Astrocyte of the spinal cord (primary cell): ENCODE data around the gene ALDH8A1.

Experiments
- DNase-seq: peaks from one replicate; pipeline ENCODE4 v3.0.0; 2011; ENCODE audit warnings: low read depth, low spot score
- H3K4me3 ChIP-seq: 2 replicates; pipeline ENCODE4 v1.5.1; 2011; ENCODE audit warnings: low read depth, mild to moderate bottlenecking, low read length, moderate library complexity
- CTCF ChIP-seq: IDR thresholded peaks from 2 replicates; pipeline ENCODE4 v1.5.1; 2012; ENCODE audit warnings: low read depth, mild to moderate bottlenecking, low read length, inconsistent platforms
- in situ Hi-C: cut with HindIII; loops from 2 replicates; pipeline ENCODE4 v1.10.0; 2017; ENCODE audit warnings: low sequenced_read_pairs

The ALDH8A1 gene

GRCh38 chr6:134949927-134950326 lies at the start of gene ALDH8A1:
Gene ALDH8A1, minus strand, starts transcription at chr6:134950101. Its CDS starts 48 bp downstream, at chr6:134950053.
- no peak for DNase-seq
- in situ Hi-C loops, result no loop called here
- no peak within 1 kb of the TSS for H3K4me3 ChIP-seq
- no peak for TF ChIP-seq CTCF

- no peak for DNase-seq
- in situ Hi-C loops, result no loop called here
- no peak for TF ChIP-seq CTCF
Measured at GRCh38 chr6:134999107-134999506, 49.2 kb upstream of the ALDH8A1 start.

GRCh38 chr6:134997133-134997995 lies 47.5 kb upstream of the ALDH8A1 start:
- no peak overlapping the region for H3K4me3 ChIP-seq
- in situ Hi-C loops, result no loop called here
- no peak for DNase-seq
- TF ChIP-seq CTCF, result no peak

More at GRCh38 chr6:134999107-134999506, 49.2 kb upstream of the ALDH8A1 start:
- H3K4me3 ChIP-seq, result no peak overlapping the region

GRCh38 chr6:134995536-134995935 lies 45.6 kb upstream of the ALDH8A1 start:
- in situ Hi-C loops, result no loop called here
- DNase-seq, result no peak
- no peak overlapping the region for H3K4me3 ChIP-seq
- TF ChIP-seq CTCF, result no peak

- DNase-seq, result no peak
- no peak overlapping the region for H3K4me3 ChIP-seq
- no peak for TF ChIP-seq CTCF
- in situ Hi-C loops, result no loop called here
Measured at GRCh38 chr6:134994431-134994830, 44.5 kb upstream of the ALDH8A1 start.

- H3K4me3 ChIP-seq, result no peak overlapping the region
- TF ChIP-seq CTCF, result no peak
- DNase-seq, result no peak
- in situ Hi-C loops, result no loop called here
Measured at GRCh38 chr6:134992155-134992554, 42.3 kb upstream of the ALDH8A1 start.
